HG02943 (cell line): ENCODE measurements around the gene EFNA5.
A peak's percentile ranks its signal among the peaks of the same experiment; 100 is the strongest.
"Not testable (repeated sequence)": the region's sequence is repeated elsewhere in the genome, so short reads cannot be mapped to it uniquely, and the experiment has no call there.

Experiments
- ATAC-seq: cut with Tn5 transposase; IDR thresholded peaks from one replicate; pipeline ENCODE4 v1.9.1; 2021; ENCODE audit warnings: mild to moderate bottlenecking, low read depth, moderate library complexity; ENCODE audit not compliant: unreplicated experiment

Gene EFNA5

GRCh38 chr5:107469485-107470294 is 201.0 kb downstream of the EFNA5 start:
- no peak for ATAC-seq

- ATAC-seq, result no peak
These were observed 201.7 kb downstream of the EFNA5 start for GRCh38 chr5:107469064-107469463.

GRCh38 chr5:107468276-107468675 is 202.5 kb downstream of the EFNA5 start:
- ATAC-seq, result no peak

- ATAC-seq, result no peak
These were observed 203.4 kb downstream of the EFNA5 start for GRCh38 chr5:107467137-107467932.

- no peak for ATAC-seq
These were observed 204.4 kb downstream of the EFNA5 start for GRCh38 chr5:107466233-107466769.

GRCh38 chr5:107464876-107465275 is 205.9 kb downstream of the EFNA5 start:
- ATAC-seq, result no peak

- ATAC-seq, result no peak
These were observed 206.3 kb downstream of the EFNA5 start for GRCh38 chr5:107464416-107464815.

GRCh38 chr5:107463731-107464130 is 207.0 kb downstream of the EFNA5 start:
- ATAC-seq, result no peak

GRCh38 chr5:107461770-107462169 is 209.0 kb downstream of the EFNA5 start:
- no peak for ATAC-seq

GRCh38 chr5:107460789-107461188 is 209.9 kb downstream of the EFNA5 start:
- ATAC-seq, result no peak

GRCh38 chr5:107459605-107460004 is 211.1 kb downstream of the EFNA5 start:
- ATAC-seq, result no peak

GRCh38 chr5:107458322-107458721 is 212.4 kb downstream of the EFNA5 start:
- ATAC-seq, result no peak

- no peak for ATAC-seq
These were observed 212.9 kb downstream of the EFNA5 start for GRCh38 chr5:107457881-107458280.

- ATAC-seq, result no peak
These were observed 213.6 kb downstream of the EFNA5 start for GRCh38 chr5:107457138-107457537.

GRCh38 chr5:107456281-107456715 is 214.4 kb downstream of the EFNA5 start:
- ATAC-seq, result peak; percentile 89

- no peak for ATAC-seq
These were observed 215.6 kb downstream of the EFNA5 start for GRCh38 chr5:107455111-107455544.

GRCh38 chr5:107451827-107452226 is 218.9 kb downstream of the EFNA5 start:
- not testable (repeated sequence) for ATAC-seq

- ATAC-seq, result no peak
These were observed 219.7 kb downstream of the EFNA5 start for GRCh38 chr5:107451028-107451427.

- no peak for ATAC-seq
These were observed 220.2 kb downstream of the EFNA5 start for GRCh38 chr5:107450531-107450930.

GRCh38 chr5:107449369-107449768 is 221.4 kb downstream of the EFNA5 start:
- no peak for ATAC-seq

- ATAC-seq, result no peak
These were observed 223.2 kb downstream of the EFNA5 start for GRCh38 chr5:107447587-107447986.
